Sigmoid colon (tissue), 4 donors: ENCODE measurements around the gene IL17RE.

ENCODE experiments used
- POLR2AphosphoS5 ChIP-seq, 4 donors: sonication (generic); formaldehyde crosslinking; IDR thresholded peaks; one replicate each; pipeline ENCODE4 v1.6.1; 2017; ENCODE audit warnings: antibody characterized with exemption in 4 of 4
- TF ChIP-seq, protein P1 (sequence below), 4 experiments: fragments of 450-650 bp in 3 of 4; fragments of 200-600 bp in 1 of 4; IDR thresholded peaks; one replicate each; pipeline ENCODE4 v1.5.1; 2016 to 2019; ENCODE audit warnings: antibody characterized with exemption in 4 of 4, mild to moderate bottlenecking in 3 of 4, moderate library complexity in 2 of 4

GRCh38 chr3:9878700-9879099 lies 23.9 kb upstream of the IL17RE start:
- TF ChIP-seq, protein P1, sequence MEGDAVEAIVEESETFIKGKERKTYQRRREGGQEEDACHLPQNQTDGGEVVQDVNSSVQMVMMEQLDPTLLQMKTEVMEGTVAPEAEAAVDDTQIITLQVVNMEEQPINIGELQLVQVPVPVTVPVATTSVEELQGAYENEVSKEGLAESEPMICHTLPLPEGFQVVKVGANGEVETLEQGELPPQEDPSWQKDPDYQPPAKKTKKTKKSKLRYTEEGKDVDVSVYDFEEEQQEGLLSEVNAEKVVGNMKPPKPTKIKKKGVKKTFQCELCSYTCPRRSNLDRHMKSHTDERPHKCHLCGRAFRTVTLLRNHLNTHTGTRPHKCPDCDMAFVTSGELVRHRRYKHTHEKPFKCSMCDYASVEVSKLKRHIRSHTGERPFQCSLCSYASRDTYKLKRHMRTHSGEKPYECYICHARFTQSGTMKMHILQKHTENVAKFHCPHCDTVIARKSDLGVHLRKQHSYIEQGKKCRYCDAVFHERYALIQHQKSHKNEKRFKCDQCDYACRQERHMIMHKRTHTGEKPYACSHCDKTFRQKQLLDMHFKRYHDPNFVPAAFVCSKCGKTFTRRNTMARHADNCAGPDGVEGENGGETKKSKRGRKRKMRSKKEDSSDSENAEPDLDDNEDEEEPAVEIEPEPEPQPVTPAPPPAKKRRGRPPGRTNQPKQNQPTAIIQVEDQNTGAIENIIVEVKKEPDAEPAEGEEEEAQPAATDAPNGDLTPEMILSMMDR (IDR thresholded peaks at IDR 0.05), result no peak
- TF ChIP-seq POLR2AphosphoS5 (IDR thresholded peaks at IDR 0.05), result no peak
